Lung (tissue), 12 donors: ENCODE data around the gene FCMR. TPM values are rescaled to one million over a fixed set of nuclear protein-coding genes. Genes with fewer than 3 reads are reported as not detected.

Experiments
- ATAC-seq: fragments of 200-7000 bp; cut with Tn5 transposase; one replicate; pipeline ENCODE4 v1.9.1; 2020; ENCODE audit warnings: moderate number of reproducible peaks; ENCODE audit not compliant: insufficient read depth, low FRiP score
- DNase-seq, 3 donors: peaks; one replicate each; pipeline ENCODE4 v3.0.0-alpha.2; 2013 to 2017
- H3K27ac ChIP-seq, 2 donors: one replicate each; pipeline ENCODE4 v1.5.1; 2013; ENCODE audit warnings: mild to moderate bottlenecking in 2 of 2, moderate library complexity in 2 of 2, control low read depth in 1 of 2, inconsistent platforms in 1 of 2, low read depth in 1 of 2, low read length in 1 of 2
- H3K27me3 ChIP-seq, 3 donors: one replicate each; pipeline ENCODE4 v1.5.1; 2013; ENCODE audit warnings: low read length in 2 of 3; ENCODE audit not compliant: control insufficient read depth in 3 of 3, insufficient read depth in 3 of 3
- H3K36me3 ChIP-seq, 4 donors: one replicate each; pipeline ENCODE4 v1.5.1; 2013; ENCODE audit warnings: low read length in 4 of 4, mild to moderate bottlenecking in 1 of 4, moderate library complexity in 1 of 4; ENCODE audit not compliant: control insufficient read depth in 4 of 4, insufficient read depth in 4 of 4
- H3K4me1 ChIP-seq, 5 donors: one replicate each; pipeline ENCODE4 v1.5.1; 2013; ENCODE audit warnings: low read length in 5 of 5, mild to moderate bottlenecking in 2 of 5, moderate library complexity in 1 of 5; ENCODE audit not compliant: control insufficient read depth in 5 of 5, insufficient read depth in 5 of 5
- H3K4me3 ChIP-seq: one replicate; pipeline ENCODE4 v1.5.1; 2013; ENCODE audit warnings: mild to moderate bottlenecking, control low read depth, moderate library complexity
- H3K9ac ChIP-seq, 2 donors: one replicate each; pipeline ENCODE4 v1.5.1; 2013; ENCODE audit warnings: low read length in 2 of 2, control low read depth in 1 of 2; ENCODE audit not compliant: insufficient read depth in 1 of 2
- H3K9me3 ChIP-seq, 4 donors: one replicate each; pipeline ENCODE4 v1.5.1; 2013; ENCODE audit warnings: low read length in 3 of 4, mild to moderate bottlenecking in 1 of 4, moderate library complexity in 1 of 4; ENCODE audit not compliant: control insufficient read depth in 4 of 4, insufficient read depth in 3 of 4
- WGBS, 2 donors: extraction: QIAGEN DNeasy Blood & Tissue Kit; methylation state at CpG; one replicate each; pipeline ENCODE4 v1.1.7; 2013; 5-methylcytosine and 5-hydroxymethylcytosine counted together
- polyA plus RNA-seq, 2 donors: library from polyadenylated mRNA; stranded (reverse); fragments of 200-250 nt; gene quantifications; one replicate each; pipeline ENCODE4 v1.2.1, GENCODE V29; 2013
- total RNA-seq, 2 donors: library from RNA; depleted of rRNA in 1 of 2; stranded (reverse); fragments of >200 nt in 1 of 2; gene quantifications; one replicate each; pipeline ENCODE4 v1.2.1, GENCODE V29; 2014 to 2021
- TF ChIP-seq, protein P1 (sequence below): IDR thresholded peaks from 2 replicates; pipeline ENCODE4 v1.5.1; 2012; ENCODE audit warnings: mild to moderate bottlenecking; ENCODE audit errors: control extremely low read depth, extremely low read depth
- donor health status: control.
- donor health status: control.
- donor health status: Bipolar disorder and iron deficiency.
- donor health status: healthy.
- donor health status: DM: yes; HTN: yes; CAD: no.

Gene FCMR
- total and polyA plus RNA-seq, 4 donors = 3.6 to 13.3 (median 9.5) TPM

DNA sequence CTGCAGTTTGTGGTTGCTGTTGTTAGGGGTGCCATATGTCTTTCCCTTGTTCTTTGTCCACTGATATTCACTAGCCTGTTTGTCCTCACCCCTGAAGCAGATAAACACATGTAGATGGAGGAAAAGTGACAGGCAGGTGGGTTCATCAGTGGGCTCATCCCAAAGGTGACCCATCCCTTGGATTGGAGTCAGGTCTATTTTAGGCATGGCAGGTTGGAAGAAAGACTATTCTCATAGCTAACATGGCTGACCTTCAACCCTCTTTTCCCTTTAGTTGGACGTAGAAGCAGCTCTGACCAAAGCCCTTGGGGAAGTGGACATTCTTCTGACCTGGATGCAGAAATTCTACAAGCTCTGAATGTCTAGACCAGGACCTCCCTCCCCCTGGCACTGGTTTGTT lies 19.0 kb downstream of the FCMR start:
- Histone ChIP-seq H3K27me3 (peaks cover 0 to 2% (median 0%) of the 10 kb centered on the region in 3 donors), H3K9me3 (no peaks in the 10 kb centered on the region), H3K9ac (no peak overlapping the region), H3K4me3 (no peak overlapping the region), H3K27ac (no peak overlapping the region), H3K4me1 (peaks cover 0 to 9% (median 0%) of the 10 kb centered on the region in 5 donors), H3K36me3 (no peaks in the 10 kb centered on the region)
- TF ChIP-seq, protein P1, sequence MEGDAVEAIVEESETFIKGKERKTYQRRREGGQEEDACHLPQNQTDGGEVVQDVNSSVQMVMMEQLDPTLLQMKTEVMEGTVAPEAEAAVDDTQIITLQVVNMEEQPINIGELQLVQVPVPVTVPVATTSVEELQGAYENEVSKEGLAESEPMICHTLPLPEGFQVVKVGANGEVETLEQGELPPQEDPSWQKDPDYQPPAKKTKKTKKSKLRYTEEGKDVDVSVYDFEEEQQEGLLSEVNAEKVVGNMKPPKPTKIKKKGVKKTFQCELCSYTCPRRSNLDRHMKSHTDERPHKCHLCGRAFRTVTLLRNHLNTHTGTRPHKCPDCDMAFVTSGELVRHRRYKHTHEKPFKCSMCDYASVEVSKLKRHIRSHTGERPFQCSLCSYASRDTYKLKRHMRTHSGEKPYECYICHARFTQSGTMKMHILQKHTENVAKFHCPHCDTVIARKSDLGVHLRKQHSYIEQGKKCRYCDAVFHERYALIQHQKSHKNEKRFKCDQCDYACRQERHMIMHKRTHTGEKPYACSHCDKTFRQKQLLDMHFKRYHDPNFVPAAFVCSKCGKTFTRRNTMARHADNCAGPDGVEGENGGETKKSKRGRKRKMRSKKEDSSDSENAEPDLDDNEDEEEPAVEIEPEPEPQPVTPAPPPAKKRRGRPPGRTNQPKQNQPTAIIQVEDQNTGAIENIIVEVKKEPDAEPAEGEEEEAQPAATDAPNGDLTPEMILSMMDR = no peak
- ATAC-seq = no peak
- DNase-seq = no peak
- WGBS, 2 donors = 89 to 92% methylated on average over 1 of the region's 1 CpG

DNA sequence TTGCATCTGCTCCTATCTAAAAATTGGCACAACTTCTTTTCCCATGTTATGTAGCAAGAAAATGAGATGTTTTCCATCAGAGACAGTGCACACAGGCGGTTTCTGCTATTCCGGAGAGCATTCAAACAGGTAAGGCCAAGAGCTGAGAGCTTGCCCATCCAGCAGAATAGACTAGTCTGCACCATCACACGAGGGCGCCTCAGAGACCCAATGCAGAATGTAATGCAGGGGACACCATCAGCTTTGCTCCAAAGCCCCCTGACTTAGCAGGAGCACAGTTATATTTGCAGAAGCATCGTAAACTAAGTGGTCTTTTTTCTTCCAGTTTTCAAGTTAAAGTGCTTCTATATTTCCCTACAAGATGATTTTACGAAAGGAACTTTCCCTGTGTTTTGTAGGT lies 19.8 kb downstream of the FCMR start:
- 93 to 95% methylated on average over 6 of the region's 6 CpGs for WGBS, 2 donors
- ATAC-seq (no peak), DNase-seq (no peak)
- TF ChIP-seq, protein P1 = no peak
- H3K27ac ChIP-seq = no peak overlapping the region
- H3K27me3 ChIP-seq = peaks cover 0 to 2% (median 0%) of the 10 kb centered on the region in 3 donors
- H3K4me3 ChIP-seq = no peak overlapping the region
- no peak overlapping the region for H3K9ac ChIP-seq
- H3K36me3 ChIP-seq = no peaks in the 10 kb centered on the region
- peaks cover 0 to 5% (median 0%) of the 10 kb centered on the region in 5 donors for H3K4me1 ChIP-seq
- H3K9me3 ChIP-seq = no peaks in the 10 kb centered on the region

GRCh38 chr1:206900149-206900548 lies 21.6 kb downstream of the FCMR start:
- no peaks in the 10 kb centered on the region for H3K9me3 ChIP-seq
- no peak overlapping the region for H3K4me3 ChIP-seq
- H3K27me3 ChIP-seq = peaks cover 0 to 2% (median 0%) of the 10 kb centered on the region in 3 donors
- peaks cover 0 to 14% (median 5%) of the 10 kb centered on the region in 5 donors for H3K4me1 ChIP-seq
- ATAC-seq = no peak
- no peaks in the 10 kb centered on the region for H3K36me3 ChIP-seq
- no peak overlapping the region for H3K27ac ChIP-seq
- WGBS, 2 donors = 87 to 96% methylated on average over 7 of the region's 7 CpGs
- no peak overlapping the region for H3K9ac ChIP-seq
- no peak for DNase-seq
- TF ChIP-seq, protein P1 = no peak

- DNase-seq (no peak), ATAC-seq (no peak)
- Histone ChIP-seq H3K36me3 (no peaks in the 10 kb centered on the region), H3K27ac (no peak overlapping the region), H3K27me3 (peaks cover 0 to 2% (median 0%) of the 10 kb centered on the region in 3 donors), H3K4me3 (no peak overlapping the region), H3K9ac (no peak overlapping the region), H3K4me1 (peaks cover 0 to 15% (median 5%) of the 10 kb centered on the region in 5 donors), H3K9me3 (no peaks in the 10 kb centered on the region)
- TF ChIP-seq, protein P1 = no peak
- WGBS, 2 donors = 71 to 94% methylated on average over 5 of the region's 5 CpGs
These were observed 22.0 kb downstream of the FCMR start for GRCh38 chr1:206899717-206900116.
